ENCODE results near the gene RILP. TPM values are rescaled to one million over a fixed set of nuclear protein-coding genes. Genes with fewer than 3 reads are reported as not detected.
"Not testable (repeated sequence)": the region's sequence is repeated elsewhere in the genome, so short reads cannot be mapped to it uniquely, and the experiment has no call there.

The RILP gene, protein sequence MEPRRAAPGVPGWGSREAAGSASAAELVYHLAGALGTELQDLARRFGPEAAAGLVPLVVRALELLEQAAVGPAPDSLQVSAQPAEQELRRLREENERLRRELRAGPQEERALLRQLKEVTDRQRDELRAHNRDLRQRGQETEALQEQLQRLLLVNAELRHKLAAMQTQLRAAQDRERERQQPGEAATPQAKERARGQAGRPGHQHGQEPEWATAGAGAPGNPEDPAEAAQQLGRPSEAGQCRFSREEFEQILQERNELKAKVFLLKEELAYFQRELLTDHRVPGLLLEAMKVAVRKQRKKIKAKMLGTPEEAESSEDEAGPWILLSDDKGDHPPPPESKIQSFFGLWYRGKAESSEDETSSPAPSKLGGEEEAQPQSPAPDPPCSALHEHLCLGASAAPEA
- total RNA-seq, result 10.3 and 13.1 TPM in 2 replicates

DNA sequence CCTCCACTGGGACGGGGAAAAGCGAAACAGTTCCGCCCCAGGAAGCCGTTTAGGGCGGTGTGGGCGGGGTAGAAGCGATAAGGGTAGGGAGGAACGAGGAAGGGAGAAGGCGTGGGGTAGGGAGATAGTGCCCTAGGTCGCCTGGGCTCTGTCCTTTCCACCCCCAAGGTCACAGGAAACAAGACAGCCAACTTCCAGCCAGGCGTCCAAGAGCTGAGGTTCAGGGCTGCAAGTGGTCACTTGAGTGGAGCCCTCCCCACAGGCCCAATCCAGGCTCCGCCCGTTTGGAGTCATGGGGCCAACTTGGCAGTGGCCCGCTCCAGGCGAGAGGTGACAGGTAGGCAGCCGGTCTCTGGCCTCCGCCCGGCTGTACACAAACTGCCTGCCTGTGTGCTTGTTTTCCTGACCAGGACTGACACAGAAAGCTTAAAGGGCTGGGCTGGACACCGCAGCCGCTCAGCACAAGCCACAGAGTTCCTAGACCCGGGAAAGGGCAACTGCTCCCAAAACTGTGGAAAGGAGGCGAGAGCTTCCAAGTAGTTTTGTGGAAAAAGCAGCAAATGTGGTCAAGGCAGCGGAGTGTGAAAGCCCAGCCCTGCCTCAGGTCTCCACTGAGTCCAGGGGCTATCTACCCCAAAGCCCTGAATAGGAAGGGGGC lies at the start of gene RILP:
Gene RILP, minus strand, starts transcription at position 23 of the 658 bp plus-strand sequence. CDS start 62 bp downstream, outside the sequence.
- no peak for DNase-seq (ENCODE audit: low read depth, low spot score)

DNA sequence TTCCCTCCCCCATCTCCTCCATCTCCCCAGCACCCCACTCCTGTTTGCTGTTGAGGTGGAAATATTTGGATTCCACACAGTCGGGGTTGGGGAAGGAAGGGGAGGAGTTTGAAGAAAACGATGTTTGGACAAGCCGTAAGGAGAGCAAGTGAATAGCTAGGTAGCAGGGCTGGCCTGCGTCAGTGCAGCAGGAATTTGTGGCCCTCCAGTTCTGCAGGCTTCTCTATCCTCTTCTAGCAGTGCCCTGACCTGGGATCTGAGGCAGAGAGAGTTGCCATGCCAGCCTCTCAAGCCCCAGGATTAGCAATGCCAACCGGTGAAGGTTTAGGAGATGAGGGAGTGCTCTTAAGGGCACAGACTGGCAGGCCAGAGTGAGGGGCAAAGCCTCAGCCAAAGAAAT lies 48.0 kb upstream of the RILP start:
- no peak for DNase-seq (ENCODE audit: low read depth, low spot score)

DNA sequence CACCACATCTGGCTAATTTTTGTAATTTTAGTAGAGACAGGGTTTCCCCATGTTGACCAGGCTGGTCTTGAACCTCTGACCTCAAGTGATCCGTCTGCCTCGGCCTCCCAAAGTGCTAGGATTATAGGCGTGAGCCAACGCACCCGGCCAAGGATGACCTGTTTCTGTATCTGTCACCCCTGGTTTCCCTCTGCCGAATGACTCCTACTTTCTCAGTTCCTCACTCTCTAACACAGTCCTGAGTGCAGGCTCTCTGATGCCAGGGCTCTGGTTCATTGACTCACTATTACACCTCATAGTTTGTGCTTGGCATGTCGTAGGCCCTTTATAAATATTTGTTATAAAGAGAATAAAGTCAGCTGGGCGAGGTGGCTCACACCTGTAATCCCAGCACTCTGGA lies 45.7 kb upstream of the RILP start:
- DNase-seq (ENCODE audit: low read depth, low spot score), result no peak

GRCh38 chr17:1693339-1693738 lies 43.7 kb upstream of the RILP start:
- DNase-seq (ENCODE audit: low read depth, low spot score), result no peak

- DNase-seq (ENCODE audit: low read depth, low spot score), result no peak
These were observed 41.0 kb upstream of the RILP start for GRCh38 chr17:1690544-1691221.

GRCh38 chr17:1688405-1688804 lies 38.7 kb upstream of the RILP start:
- DNase-seq (ENCODE audit: low read depth, low spot score), result not testable (repeated sequence)

- DNase-seq (ENCODE audit: low read depth, low spot score), result no peak
These were observed 36.4 kb upstream of the RILP start for GRCh38 chr17:1686086-1686485.

DNA sequence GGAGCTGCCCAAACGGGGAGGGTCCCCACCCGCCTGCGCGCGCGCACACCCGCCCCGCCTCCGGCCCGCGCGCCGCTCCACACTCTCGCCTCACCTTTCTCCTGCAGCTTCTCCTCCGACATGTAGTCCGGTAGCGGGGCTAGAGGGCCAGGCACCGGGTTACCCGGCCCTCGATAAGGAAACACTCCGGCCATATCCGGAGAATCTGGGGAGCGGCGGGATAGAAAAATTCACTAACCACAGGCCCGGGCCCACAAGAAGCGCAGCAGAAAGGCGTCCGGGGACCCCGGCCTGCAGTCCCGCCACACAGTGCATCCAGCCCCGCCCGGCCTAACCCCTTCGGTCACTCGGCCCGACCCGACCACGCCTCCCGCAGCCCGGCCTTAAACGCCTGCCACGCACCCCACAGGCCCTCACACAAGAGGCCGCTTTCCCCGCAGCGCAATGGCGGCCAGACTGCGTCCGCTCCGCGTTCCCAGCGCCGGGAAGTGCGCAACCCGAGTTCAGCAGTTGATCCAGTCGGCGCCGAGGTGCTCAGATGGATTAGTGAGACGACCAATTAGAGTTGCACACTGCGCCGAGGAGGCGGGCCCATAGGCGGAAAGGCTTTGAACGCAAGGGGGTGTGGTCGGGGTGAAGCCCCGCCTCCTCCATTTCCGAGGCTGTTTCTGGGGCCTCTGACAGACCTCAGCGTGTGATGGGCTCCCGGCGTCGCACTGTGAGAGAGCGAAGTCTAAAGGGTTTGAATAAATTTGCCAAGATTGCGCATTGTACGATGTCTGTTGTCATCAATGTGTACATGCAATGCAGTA lies 34.9 kb upstream of the RILP start, which contains the start of gene PRPF8:
Gene PRPF8, minus strand, starts transcription at position 490 of the 812 bp plus-strand sequence. Its CDS starts 296 bp downstream, at position 194.
- peak; percentile 88 for DNase-seq (ENCODE audit: low read depth, low spot score)

DNA sequence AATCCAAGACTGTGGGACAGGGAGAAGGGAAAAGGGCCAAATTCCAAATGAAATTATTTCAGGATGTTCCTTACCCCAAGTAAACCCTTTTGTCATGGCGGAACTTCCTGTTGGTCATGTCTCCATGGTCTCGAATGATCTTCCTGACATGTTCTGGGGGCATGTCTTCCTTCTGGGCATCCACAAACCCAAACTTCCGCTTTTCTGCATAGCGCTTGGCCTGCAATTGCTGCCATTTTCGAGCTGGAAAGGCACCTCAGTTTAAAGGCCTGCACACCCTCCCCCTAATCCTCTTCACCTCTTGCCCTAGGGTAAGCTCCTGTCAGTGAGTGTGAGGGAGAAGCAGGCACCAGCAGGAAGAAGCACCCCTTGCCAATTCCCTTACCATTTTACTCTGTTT lies 33.8 kb upstream of the RILP start:
- DNase-seq (ENCODE audit: low read depth, low spot score), result no peak

- DNase-seq (ENCODE audit: low read depth, low spot score), result no peak
These were observed 26.7 kb upstream of the RILP start for GRCh38 chr17:1676401-1676800.

DNA sequence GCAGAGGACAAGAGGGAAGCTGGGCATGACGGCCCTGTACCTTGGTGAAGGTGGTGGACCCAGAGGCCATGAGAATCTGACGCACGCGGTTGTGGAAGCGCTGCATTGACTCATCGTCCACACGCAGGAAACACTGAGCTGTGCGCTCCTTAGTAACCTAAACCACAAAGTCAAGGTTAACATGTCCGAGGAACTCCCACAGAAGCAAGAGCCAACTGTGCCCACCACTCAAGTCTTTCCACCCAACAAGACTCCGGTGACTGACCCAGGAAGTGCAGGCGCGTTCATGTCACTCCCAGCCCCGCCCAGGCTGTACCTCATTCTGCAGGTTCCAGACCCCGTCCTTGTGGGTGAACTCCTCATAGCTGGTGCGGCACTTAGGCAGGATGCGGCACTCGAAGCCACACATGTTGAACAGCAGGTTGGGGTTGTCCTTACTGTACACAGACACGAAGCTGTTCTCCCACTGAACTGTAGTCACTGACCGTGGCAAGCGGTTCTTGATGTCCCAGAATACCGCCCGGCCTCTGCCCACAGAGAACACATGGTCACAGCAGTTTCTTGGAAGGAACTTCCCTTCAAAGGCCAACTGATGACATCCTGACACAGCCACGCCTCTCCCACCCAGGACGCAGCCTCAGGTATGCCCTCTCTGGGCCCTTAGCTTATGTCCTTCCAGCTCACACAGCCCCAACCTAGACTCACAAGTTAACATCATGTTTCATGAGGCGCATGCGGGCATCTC lies 23.5 kb upstream of the RILP start:
- DNase-seq (ENCODE audit: low read depth, low spot score), result no peak

DNA sequence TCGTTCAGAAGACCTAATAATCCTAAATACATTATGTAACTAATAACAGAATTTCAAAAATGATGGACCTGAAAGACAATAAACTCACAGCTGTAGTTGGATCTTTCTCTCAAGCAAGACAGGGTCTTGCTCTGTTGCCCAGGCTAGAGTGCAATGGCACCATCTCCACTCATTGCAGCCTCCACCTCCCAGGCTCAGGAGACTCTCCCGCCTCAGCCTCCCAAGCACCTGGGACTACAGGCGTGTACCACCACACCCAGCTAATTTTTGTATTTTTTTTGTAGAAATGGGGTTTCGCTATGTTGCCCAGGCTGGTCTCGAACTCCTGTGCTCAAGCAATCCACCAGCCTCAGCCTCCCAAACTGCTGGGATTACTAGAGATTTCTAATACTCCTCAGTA lies 14.3 kb upstream of the RILP start:
- not testable (repeated sequence) for DNase-seq (ENCODE audit: low read depth, low spot score)

- DNase-seq (ENCODE audit: low read depth, low spot score), result no peak
These were observed 11.4 kb upstream of the RILP start for GRCh38 chr17:1661045-1661444.

- no peak for DNase-seq (ENCODE audit: low read depth, low spot score)
These were observed 8.4 kb upstream of the RILP start for GRCh38 chr17:1658100-1658499.

- DNase-seq (ENCODE audit: low read depth, low spot score), result no peak
These were observed 4.1 kb upstream of the RILP start for GRCh38 chr17:1653735-1654134.

GRCh38 chr17:1652794-1653193 lies 3.1 kb upstream of the RILP start:
- DNase-seq (ENCODE audit: low read depth, low spot score), result not testable (repeated sequence)

- no peak for DNase-seq (ENCODE audit: low read depth, low spot score)
These were observed 1.8 kb upstream of the RILP start for GRCh38 chr17:1651559-1651844.

GRCh38 chr17:1650731-1651558 lies 1.3 kb upstream of the RILP start:
- no peak for DNase-seq (ENCODE audit: low read depth, low spot score)

GRCh38 chr17:1648963-1649843 lies 463 bp downstream of the RILP start:
- peak; percentile 81 for DNase-seq (ENCODE audit: low read depth, low spot score)

All from pulmonary artery endothelial cell (primary cell).